ENCODE measurements around the gene TENM4.

DNA sequence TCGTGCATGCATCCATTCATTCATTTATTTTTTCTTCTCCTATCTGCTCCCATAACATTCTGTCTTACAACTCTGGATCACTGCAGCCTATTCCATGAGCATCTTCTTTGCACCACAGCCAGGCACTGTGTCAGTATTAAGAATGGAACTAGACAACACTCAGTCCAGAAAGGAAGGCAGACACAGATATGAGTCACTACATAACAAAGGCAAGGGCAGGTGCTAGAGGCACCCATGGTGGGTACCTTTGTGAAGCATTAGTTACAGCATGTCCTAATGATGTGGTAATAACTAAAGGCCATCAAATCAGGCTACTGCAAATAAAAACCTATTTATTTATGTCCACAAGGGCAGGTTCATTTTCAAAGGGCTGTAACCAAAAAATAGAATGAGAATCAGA lies 28.1 kb downstream of the TENM4 start:
- TF ChIP-seq MYC (IDR thresholded peaks at IDR 0.05; ENCODE audit: borderline replicate concordance, low read length) (no peak), MAZ (IDR thresholded peaks at IDR 0.05; ENCODE audit: borderline replicate concordance, low read depth, low read length) (no peak)
- TF ChIP-seq, protein P1, sequence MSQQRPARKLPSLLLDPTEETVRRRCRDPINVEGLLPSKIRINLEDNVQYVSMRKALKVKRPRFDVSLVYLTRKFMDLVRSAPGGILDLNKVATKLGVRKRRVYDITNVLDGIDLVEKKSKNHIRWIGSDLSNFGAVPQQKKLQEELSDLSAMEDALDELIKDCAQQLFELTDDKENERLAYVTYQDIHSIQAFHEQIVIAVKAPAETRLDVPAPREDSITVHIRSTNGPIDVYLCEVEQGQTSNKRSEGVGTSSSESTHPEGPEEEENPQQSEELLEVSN (IDR thresholded peaks at IDR 0.05; ENCODE audit: borderline replicate concordance, low read depth), result no peak
- TF ChIP-seq, protein P2, sequence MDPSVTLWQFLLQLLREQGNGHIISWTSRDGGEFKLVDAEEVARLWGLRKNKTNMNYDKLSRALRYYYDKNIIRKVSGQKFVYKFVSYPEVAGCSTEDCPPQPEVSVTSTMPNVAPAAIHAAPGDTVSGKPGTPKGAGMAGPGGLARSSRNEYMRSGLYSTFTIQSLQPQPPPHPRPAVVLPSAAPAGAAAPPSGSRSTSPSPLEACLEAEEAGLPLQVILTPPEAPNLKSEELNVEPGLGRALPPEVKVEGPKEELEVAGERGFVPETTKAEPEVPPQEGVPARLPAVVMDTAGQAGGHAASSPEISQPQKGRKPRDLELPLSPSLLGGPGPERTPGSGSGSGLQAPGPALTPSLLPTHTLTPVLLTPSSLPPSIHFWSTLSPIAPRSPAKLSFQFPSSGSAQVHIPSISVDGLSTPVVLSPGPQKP (IDR thresholded peaks at IDR 0.05; ENCODE audit: low read depth, low read length), result no peak
